Adipocyte (in vitro differentiated cells): ENCODE measurements around the gene SLC25A21.

Source experiments
- DNase-seq: peaks from one replicate; pipeline ENCODE4 v3.0.0-alpha.2; 2015; ENCODE audit warnings: low read depth
- H3K27me3 ChIP-seq: replicated peaks from 2 replicates; pipeline ENCODE4 v1.7.0; 2013; ENCODE audit warnings: mild to moderate bottlenecking, low read length, moderate library complexity; ENCODE audit not compliant: control insufficient read depth, insufficient read depth
- H3K36me3 ChIP-seq: 2 replicates; pipeline ENCODE4 v1.7.0; 2013; ENCODE audit warnings: low read length, mild to moderate bottlenecking, moderate library complexity; ENCODE audit not compliant: control insufficient read depth, insufficient read depth, severe bottlenecking
- H3K4me1 ChIP-seq: 2 replicates; pipeline ENCODE4 v1.7.0; 2013; ENCODE audit warnings: mild to moderate bottlenecking, low read length, moderate library complexity; ENCODE audit not compliant: control insufficient read depth, insufficient read depth
- H3K4me3 ChIP-seq: 2 replicates; pipeline ENCODE4 v1.7.0; 2013; ENCODE audit warnings: mild to moderate bottlenecking, low read length, moderate library complexity
- H3K9ac ChIP-seq: 2 replicates; pipeline ENCODE4 v1.7.0; 2013; ENCODE audit warnings: mild to moderate bottlenecking, low read length, moderate library complexity
- H3K9me3 ChIP-seq: 2 replicates; pipeline ENCODE4 v1.7.0; 2013; ENCODE audit warnings: mild to moderate bottlenecking, low read length, moderate library complexity; ENCODE audit not compliant: control insufficient read depth

The SLC25A21 gene

GRCh38 chr14:36935976-36936678 lies 236.3 kb downstream of the SLC25A21 start:
- no peaks in the 10 kb centered on the region for H3K9me3 ChIP-seq
- H3K36me3 ChIP-seq = no peaks in the 10 kb centered on the region
- no peak overlapping the region for H3K9ac ChIP-seq
- H3K4me3 ChIP-seq = no peak overlapping the region
- no peaks in the 10 kb centered on the region for H3K27me3 ChIP-seq
- peaks cover 16% of the 10 kb centered on the region for H3K4me1 ChIP-seq
- peak; percentile 74 for DNase-seq

GRCh38 chr14:36934304-36934703 lies 238.1 kb downstream of the SLC25A21 start:
- Histone ChIP-seq H3K4me1 (peaks cover 10% of the 10 kb centered on the region), H3K9me3 (no peaks in the 10 kb centered on the region), H3K36me3 (no peaks in the 10 kb centered on the region), H3K27me3 (peaks cover 5% of the 10 kb centered on the region), H3K4me3 (no peak overlapping the region), H3K9ac (no peak overlapping the region)
- DNase-seq = no peak

GRCh38 chr14:36931791-36932190 lies 240.6 kb downstream of the SLC25A21 start:
- peak overlapping the region; percentile 31 for H3K4me3 ChIP-seq
- H3K4me1 ChIP-seq = peaks cover 10% of the 10 kb centered on the region
- H3K27me3 ChIP-seq = peaks cover 5% of the 10 kb centered on the region
- peak; percentile 50 for DNase-seq
- H3K9ac ChIP-seq = no peak overlapping the region
- no peaks in the 10 kb centered on the region for H3K9me3 ChIP-seq
- no peaks in the 10 kb centered on the region for H3K36me3 ChIP-seq

GRCh38 chr14:36928432-36928831 lies 244.0 kb downstream of the SLC25A21 start:
- Histone ChIP-seq H3K9me3 (peaks cover 6% of the 10 kb centered on the region), H3K4me3 (no peak overlapping the region), H3K9ac (no peak overlapping the region), H3K27me3 (peaks cover 5% of the 10 kb centered on the region), H3K4me1 (peaks cover 10% of the 10 kb centered on the region), H3K36me3 (no peaks in the 10 kb centered on the region)
- DNase-seq = no peak

GRCh38 chr14:36925094-36925493 lies 247.3 kb downstream of the SLC25A21 start:
- no peak overlapping the region for H3K9ac ChIP-seq
- no peaks in the 10 kb centered on the region for H3K4me1 ChIP-seq
- no peak for DNase-seq
- no peak overlapping the region for H3K4me3 ChIP-seq
- H3K9me3 ChIP-seq = peaks cover 6% of the 10 kb centered on the region
- no peaks in the 10 kb centered on the region for H3K36me3 ChIP-seq
- H3K27me3 ChIP-seq = no peaks in the 10 kb centered on the region

- DNase-seq = no peak
- Histone ChIP-seq H3K27me3 (no peaks in the 10 kb centered on the region), H3K9me3 (no peaks in the 10 kb centered on the region), H3K36me3 (no peaks in the 10 kb centered on the region), H3K4me1 (no peaks in the 10 kb centered on the region), H3K4me3 (no peak overlapping the region), H3K9ac (no peak overlapping the region)
These were observed 255.7 kb downstream of the SLC25A21 start for GRCh38 chr14:36916668-36917067.

GRCh38 chr14:36915081-36915480 lies 257.3 kb downstream of the SLC25A21 start:
- no peaks in the 10 kb centered on the region for H3K27me3 ChIP-seq
- H3K36me3 ChIP-seq = no peaks in the 10 kb centered on the region

GRCh38 chr14:36910578-36910977 lies 261.8 kb downstream of the SLC25A21 start:
- Histone ChIP-seq H3K4me3 (no peak overlapping the region), H3K9me3 (no peaks in the 10 kb centered on the region), H3K36me3 (no peaks in the 10 kb centered on the region), H3K9ac (no peak overlapping the region), H3K27me3 (no peaks in the 10 kb centered on the region), H3K4me1 (no peaks in the 10 kb centered on the region)
- DNase-seq = no peak

More at GRCh38 chr14:36915081-36915480, 257.3 kb downstream of the SLC25A21 start:
- no peaks in the 10 kb centered on the region for H3K4me1 ChIP-seq
- no peak overlapping the region for H3K9ac ChIP-seq
- no peaks in the 10 kb centered on the region for H3K9me3 ChIP-seq
- H3K4me3 ChIP-seq = no peak overlapping the region
- peak; percentile 21 for DNase-seq

GRCh38 chr14:36905272-36905888 lies 267.0 kb downstream of the SLC25A21 start:
- Histone ChIP-seq H3K9ac (no peak overlapping the region), H3K9me3 (no peaks in the 10 kb centered on the region), H3K27me3 (no peaks in the 10 kb centered on the region), H3K36me3 (no peaks in the 10 kb centered on the region), H3K4me1 (no peaks in the 10 kb centered on the region), H3K4me3 (no peak overlapping the region)
- no peak for DNase-seq

GRCh38 chr14:36901861-36902260 lies 270.5 kb downstream of the SLC25A21 start:
- H3K4me1 ChIP-seq = no peaks in the 10 kb centered on the region
- H3K36me3 ChIP-seq = no peaks in the 10 kb centered on the region
- DNase-seq = peak; percentile 66
- no peak overlapping the region for H3K9ac ChIP-seq
- H3K9me3 ChIP-seq = no peaks in the 10 kb centered on the region
- H3K4me3 ChIP-seq = no peak overlapping the region
- H3K27me3 ChIP-seq = no peaks in the 10 kb centered on the region

GRCh38 chr14:36900846-36901245 lies 271.6 kb downstream of the SLC25A21 start:
- no peak overlapping the region for H3K9ac ChIP-seq
- no peaks in the 10 kb centered on the region for H3K36me3 ChIP-seq

More at GRCh38 chr14:36900846-36901245, 271.6 kb downstream of the SLC25A21 start:
- Histone ChIP-seq H3K4me1 (no peaks in the 10 kb centered on the region), H3K9me3 (no peaks in the 10 kb centered on the region), H3K27me3 (no peaks in the 10 kb centered on the region), H3K4me3 (no peak overlapping the region)
- no peak for DNase-seq
